Right atrium auricular region (tissue), 2 donors: ENCODE data around the gene PANK2. TPM values are rescaled to one million over a fixed set of nuclear protein-coding genes. Genes with fewer than 3 reads are reported as not detected.

Experiments used
- DNase-seq: peaks from one replicate; pipeline ENCODE4 v3.0.0-alpha.2; 2019; ENCODE audit warnings: low spot score
- H3K27ac ChIP-seq, 2 donors: fragments of 200-600 bp; sonication (generic); 1 replicate in 1 of 2; 2 replicates in 1 of 2; pipeline ENCODE4 v1.5.1; 2016 to 2019
- H3K27me3 ChIP-seq, 2 donors: fragments of 200-600 bp; sonication (generic); one replicate each; pipeline versions ENCODE4 v1.5.1 to v1.6.0; 2017 to 2019
- H3K36me3 ChIP-seq: fragments of 200-600 bp; sonication (generic); one replicate; pipeline ENCODE4 v1.5.1; 2016
- H3K4me1 ChIP-seq, 2 donors: fragments of 200-600 bp; sonication (generic); one replicate each; pipeline versions ENCODE4 v1.5.1 to v1.6.0; 2017 to 2019
- H3K4me3 ChIP-seq, 2 donors: fragments of 200-600 bp; sonication (generic); 1 replicate in 1 of 2; 2 replicates in 1 of 2; pipeline ENCODE4 v1.5.1; 2017 to 2019; ENCODE audit warnings: mild to moderate bottlenecking in 1 of 2, moderate library complexity in 1 of 2
- H3K9me3 ChIP-seq, 2 donors: fragments of 200-600 bp; sonication (generic); one replicate each; pipeline ENCODE4 v1.5.1; 2019
- CTCF ChIP-seq, 2 donors: fragments of 200-600 bp; sonication (generic); IDR thresholded peaks; one replicate each; pipeline ENCODE4 v1.5.1; 2019; ENCODE audit warnings: antibody characterized with exemption in 2 of 2
- total RNA-seq, 2 donors: library from RNA; depleted of rRNA; stranded (reverse); fragments of >200 nt; gene quantifications; one replicate each; pipeline ENCODE4 v1.1.0, GENCODE V29; 2016

The PANK2 gene
- total RNA-seq, 2 donors from 2014 or later = 15.5 to 19.5 TPM

- Histone ChIP-seq H3K27ac (no peak overlapping the region), H3K36me3 (no peaks in the 10 kb centered on the region), H3K9me3 (no peaks in the 10 kb centered on the region), H3K27me3 (no peaks in the 10 kb centered on the region), H3K4me1 (peaks cover 0 to 59% of the 10 kb centered on the region in 2 donors), H3K4me3 (no peak overlapping the region)
- no peak for TF ChIP-seq CTCF (IDR thresholded peaks at IDR 0.05)
- peak; percentile 40 for DNase-seq
These were observed 41.3 kb downstream of the PANK2 start for GRCh38 chr20:3930265-3931206.

GRCh38 chr20:3931664-3932063 lies 42.5 kb downstream of the PANK2 start:
- H3K36me3 ChIP-seq = no peaks in the 10 kb centered on the region
- peak overlapping the region in 1 of 2 donors; percentile 0 for H3K27ac ChIP-seq
- H3K4me3 ChIP-seq = no peak overlapping the region
- peaks cover 0 to 65% of the 10 kb centered on the region in 2 donors for H3K4me1 ChIP-seq
- peak; percentile 47 for DNase-seq
- TF ChIP-seq CTCF (IDR thresholded peaks at IDR 0.05) = no peak
- H3K27me3 ChIP-seq = no peaks in the 10 kb centered on the region
- H3K9me3 ChIP-seq = no peaks in the 10 kb centered on the region

- Histone ChIP-seq H3K27ac (peak overlapping the region; percentile 73), H3K4me3 (peak overlapping the region; percentile 26 to 48), H3K27me3 (no peaks in the 10 kb centered on the region), H3K36me3 (no peaks in the 10 kb centered on the region), H3K9me3 (no peaks in the 10 kb centered on the region), H3K4me1 (peaks cover 0 to 60% of the 10 kb centered on the region in 2 donors)
- DNase-seq = no peak
- no peak for TF ChIP-seq CTCF (IDR thresholded peaks at IDR 0.05)
These were observed 43.1 kb downstream of the PANK2 start for GRCh38 chr20:3932277-3932676.

GRCh38 chr20:3932681-3933080 lies 43.5 kb downstream of the PANK2 start:
- peaks cover 0 to 56% of the 10 kb centered on the region in 2 donors for H3K4me1 ChIP-seq
- no peaks in the 10 kb centered on the region for H3K27me3 ChIP-seq
- H3K36me3 ChIP-seq = no peaks in the 10 kb centered on the region

GRCh38 chr20:3933218-3933617 lies 44.0 kb downstream of the PANK2 start:
- TF ChIP-seq CTCF (IDR thresholded peaks at IDR 0.05) = no peak
- Histone ChIP-seq H3K4me3 (peak overlapping the region in 1 of 2 donors; percentile 48), H3K9me3 (no peaks in the 10 kb centered on the region), H3K27ac (peak overlapping the region; percentile 73), H3K4me1 (peaks cover 0 to 50% of the 10 kb centered on the region in 2 donors), H3K27me3 (no peaks in the 10 kb centered on the region), H3K36me3 (no peaks in the 10 kb centered on the region)
- DNase-seq = no peak

More at GRCh38 chr20:3932681-3933080, 43.5 kb downstream of the PANK2 start:
- Histone ChIP-seq H3K27ac (peak overlapping the region; percentile 73), H3K4me3 (peak overlapping the region; percentile 26 to 48), H3K9me3 (no peaks in the 10 kb centered on the region)
- DNase-seq = no peak
- TF ChIP-seq CTCF (IDR thresholded peaks at IDR 0.05) = no peak
